Naive thymus-derived CD4-positive, alpha-beta T cell (primary cell): ENCODE results near the gene C2orf92. TPM values are rescaled to one million over a fixed set of nuclear protein-coding genes. Genes with fewer than 3 reads are reported as not detected.

ENCODE experiments used
- ATAC-seq: fragments of 150-1000 bp; cut with Tn5 transposase; 2 replicates; pipeline ENCODE4 v1.10.0; 2021; ENCODE audit warnings: mild to moderate bottlenecking, moderate library complexity
- CTCF ChIA-PET: fragments of 350-600 bp; sonication (Branson Sonifier 250); formaldehyde crosslinking; loops from one replicate; lab custom pipeline; 2021; ENCODE audit warnings: antibody characterized with exemption; lab: Charles Lee
- POLR2A ChIA-PET: fragments of 350-600 bp; sonication (Branson Sonifier 250); formaldehyde crosslinking; loops from one replicate; lab custom pipeline; 2021; ENCODE audit warnings: antibody characterized with exemption, inconsistent platforms; lab: Charles Lee
- DNase-seq, 9 donors: peaks; one replicate each; pipeline versions ENCODE4 v3.0.0 to v3.0.0-alpha.2; 2020 to 2022; ENCODE audit warnings: mixed read lengths in 1 of 9
- H3K27ac ChIP-seq: one replicate; pipeline ENCODE4 v1.7.0; 2013; ENCODE audit warnings: mild to moderate bottlenecking, low read depth, low read length, moderate library complexity
- H3K27me3 ChIP-seq, 2 donors: one replicate each; pipeline ENCODE4 v1.7.0; 2013; ENCODE audit warnings: low read length in 2 of 2, mild to moderate bottlenecking in 2 of 2, moderate library complexity in 2 of 2; ENCODE audit not compliant: control insufficient read depth in 2 of 2, insufficient read depth in 2 of 2
- H3K36me3 ChIP-seq, 3 experiments: 1 replicate in 2 of 3; 2 replicates in 1 of 3; pipeline ENCODE4 v1.7.0; 2013; ENCODE audit warnings: low read length in 3 of 3, mild to moderate bottlenecking in 3 of 3, moderate library complexity in 1 of 3; ENCODE audit not compliant: insufficient read depth in 3 of 3, control insufficient read depth in 2 of 3
- H3K4me1 ChIP-seq, 2 donors: one replicate each; pipeline ENCODE4 v1.7.0; 2013; ENCODE audit warnings: low read length in 2 of 2, mild to moderate bottlenecking in 2 of 2, moderate library complexity in 1 of 2; ENCODE audit not compliant: control insufficient read depth in 2 of 2, insufficient read depth in 2 of 2
- H3K4me3 ChIP-seq: 2 replicates; pipeline ENCODE4 v1.7.0; 2013; ENCODE audit warnings: mild to moderate bottlenecking, low read length
- H3K9me3 ChIP-seq, 3 experiments: 1 replicate in 2 of 3; 2 replicates in 1 of 3; pipeline ENCODE4 v1.7.0; 2013; ENCODE audit warnings: low read length in 3 of 3; ENCODE audit not compliant: control insufficient read depth in 2 of 3
- H3K27ac Mint-ChIP-seq, 9 donors: one replicate each; pipeline ENCODE4 v1.8.0; 2020 to 2022; ENCODE audit warnings: mixed read lengths in 9 of 9, mild to moderate bottlenecking in 8 of 9, moderate library complexity in 5 of 9, inconsistent platforms in 2 of 9
- H3K27me3 Mint-ChIP-seq, 5 donors: one replicate each; pipeline ENCODE4 v1.8.0; 2021 to 2022; ENCODE audit warnings: mixed read lengths in 5 of 5, mild to moderate bottlenecking in 1 of 5
- H3K36me3 Mint-ChIP-seq, 5 donors: one replicate each; pipeline ENCODE4 v1.8.0; 2020 to 2022; ENCODE audit warnings: mixed read lengths in 5 of 5, mild to moderate bottlenecking in 3 of 5, inconsistent platforms in 1 of 5
- H3K4me1 Mint-ChIP-seq, 7 donors: one replicate each; pipeline ENCODE4 v1.8.0; 2020 to 2022; ENCODE audit warnings: mixed read lengths in 7 of 7, mild to moderate bottlenecking in 3 of 7, inconsistent platforms in 1 of 7
- H3K4me3 Mint-ChIP-seq, 10 donors: one replicate each; pipeline ENCODE4 v1.8.0; 2020 to 2022; ENCODE audit warnings: mild to moderate bottlenecking in 10 of 10, mixed read lengths in 10 of 10, moderate library complexity in 6 of 10, inconsistent platforms in 2 of 10
- H3K9me3 Mint-ChIP-seq, 11 donors: one replicate each; pipeline ENCODE4 v1.8.0; 2020 to 2022; ENCODE audit warnings: mixed read lengths in 11 of 11, mild to moderate bottlenecking in 4 of 11, inconsistent platforms in 1 of 11, moderate library complexity in 1 of 11
- intact Hi-C, 2 donors: fragments of 100-400 bp; cut with micrococcal nuclease; formaldehyde crosslinking; loops; one replicate each; pipeline ENCODE4 v1.15.1; 2023
- polyA plus RNA-seq, 2 donors: library from polyadenylated mRNA; unstranded; fragments of 300-500 nt; fragmentation: Illumina TruSeq; gene quantifications; one replicate each; pipeline ENCODE4 v1.2.3, GENCODE V29; 2021
- total RNA-seq, 6 experiments: library from RNA in 5 of 6; stranded (reverse) in 5 of 6; gene quantifications; 1 replicate in 5 of 6; 2 replicates in 1 of 6; pipeline ENCODE4 v1.2.3 and lab custom pipeline; 2021 to 2026

The C2orf92 gene
- total and polyA plus RNA-seq, 7 experiments from 2014 or later, result 0.66 to 23.4 (median 15.0) TPM

GRCh38 chr2:97718942-97719341, 49.4 kb downstream of the C2orf92 start:
- Mint-ChIP-seq H3K27ac (peak overlapping the region; percentile 89 to 100 (median 97)), H3K9me3 (no peaks in the 10 kb centered on the region), H3K4me3 (peak overlapping the region; percentile 86 to 100 (median 94)), H3K36me3 (peaks cover 3 to 74% (median 29%) of the 10 kb centered on the region in 5 donors), H3K4me1 (peaks cover 61 to 90% (median 76%) of the 10 kb centered on the region in 7 donors), H3K27me3 (no peaks in the 10 kb centered on the region)
- Histone ChIP-seq H3K27ac (peak overlapping the region; percentile 95), H3K4me3 (peak overlapping the region; percentile 68), H3K4me1 (peaks cover 72 to 80% of the 10 kb centered on the region in 2 donors), H3K27me3 (no peaks in the 10 kb centered on the region), H3K9me3 (no peaks in the 10 kb centered on the region), H3K36me3 (peaks cover 6 to 48% (median 9%) of the 10 kb centered on the region in 3 experiments)
- ChIA-PET POLR2A (interaction anchor here (0.6 to 2.9 kb wide), 14 partner anchors 9 to 1719 kb away, joined by 3 to 18 read pairs (median 4); partner anchors contain the start of genes ACTR1B and COX5B), CTCF (interaction anchor here (1.0 to 2.1 kb wide), 5 partner anchors 10 to 29 kb away, joined by 4 to 16 read pairs (median 5); no protein-coding TSS in a partner anchor)
- ATAC-seq, result peak; percentile 33
- peak in 1 of 9 donors; percentile 49 for DNase-seq
- intact Hi-C loops, result loop anchor here (1.0 to 10.0 kb wide), 4 partner anchors 9 to 1618 kb away; partner anchors contain the start of genes EIF5B (in 1 of the 2) and TXNDC9 (in 1 of the 2)

- peak overlapping the region; percentile 86 to 100 (median 94) for H3K4me3 Mint-ChIP-seq
- no peaks in the 10 kb centered on the region for H3K9me3 ChIP-seq
- H3K27ac ChIP-seq, result peak overlapping the region; percentile 95
- H3K4me3 ChIP-seq, result peak overlapping the region; percentile 68
- intact Hi-C loops, result loop anchor here (2.0 to 10.0 kb wide), 3 partner anchors 745 to 1617 kb away; partner anchors contain the start of genes EIF5B (in 1 of the 2) and TXNDC9 (in 1 of the 2)
- ChIA-PET CTCF (interaction anchor here (1.0 to 2.1 kb wide), 2 partner anchors 10 to 20 kb away, joined by 4 to 16 read pairs; no protein-coding TSS in a partner anchor), POLR2A (interaction anchor here (0.6 to 2.9 kb wide), 10 partner anchors 8 to 1718 kb away, joined by 3 to 18 read pairs (median 6); partner anchors contain the start of gene COX5B)
- H3K36me3 Mint-ChIP-seq, result peaks cover 3 to 70% (median 31%) of the 10 kb centered on the region in 5 donors
- H3K4me1 Mint-ChIP-seq, result peaks cover 60 to 90% (median 76%) of the 10 kb centered on the region in 7 donors
- H3K27me3 Mint-ChIP-seq, result no peaks in the 10 kb centered on the region
- DNase-seq (no peak), ATAC-seq (no peak)
- H3K9me3 Mint-ChIP-seq, result no peaks in the 10 kb centered on the region
- peaks cover 9 to 51% (median 11%) of the 10 kb centered on the region in 3 experiments for H3K36me3 ChIP-seq
- peaks cover 72 to 80% of the 10 kb centered on the region in 2 donors for H3K4me1 ChIP-seq
- peak overlapping the region; percentile 89 to 100 (median 97) for H3K27ac Mint-ChIP-seq
- no peaks in the 10 kb centered on the region for H3K27me3 ChIP-seq
These were observed 50.0 kb downstream of the C2orf92 start for GRCh38 chr2:97719362-97720155.

- H3K36me3 Mint-ChIP-seq, result peaks cover 3 to 69% (median 30%) of the 10 kb centered on the region in 5 donors
- Histone ChIP-seq H3K9me3 (no peaks in the 10 kb centered on the region), H3K27me3 (no peaks in the 10 kb centered on the region), H3K27ac (peak overlapping the region; percentile 24), H3K4me3 (no peak overlapping the region), H3K36me3 (peaks cover 9 to 56% (median 20%) of the 10 kb centered on the region in 3 experiments), H3K4me1 (peaks cover 63 to 70% of the 10 kb centered on the region in 2 donors)
- CTCF ChIA-PET, result interaction anchor here (0.6 to 1.4 kb wide), 2 partner anchors 28 to 1303 kb away, joined by 3 read pairs; no protein-coding TSS in a partner anchor
- peak overlapping the region; percentile 55 to 100 (median 92) for H3K27ac Mint-ChIP-seq
- peaks cover 0 to 1% (median 0%) of the 10 kb centered on the region in 11 donors for H3K9me3 Mint-ChIP-seq
- POLR2A ChIA-PET, result no interaction called here
- peak overlapping the region; percentile 22 to 94 (median 52) for H3K4me3 Mint-ChIP-seq
- intact Hi-C loops, result no loop called here
- H3K27me3 Mint-ChIP-seq, result no peaks in the 10 kb centered on the region
- DNase-seq (no peak), ATAC-seq (no peak)
- H3K4me1 Mint-ChIP-seq, result peaks cover 55 to 91% (median 75%) of the 10 kb centered on the region in 7 donors
These were observed 51.2 kb downstream of the C2orf92 start for GRCh38 chr2:97720746-97721145.

- intact Hi-C loops, result no loop called here
- peaks cover 17 to 71% (median 31%) of the 10 kb centered on the region in 3 experiments for H3K36me3 ChIP-seq
- peak overlapping the region; percentile 17 to 90 (median 75) for H3K27ac Mint-ChIP-seq
- CTCF ChIA-PET, result interaction anchor here (1.0 to 1.4 kb wide), 2 partner anchors 19 to 20 kb away, joined by 3 read pairs; no protein-coding TSS in a partner anchor
- POLR2A ChIA-PET, result interaction anchor here (0.7 kb wide), 1 partner anchor 9 kb away, joined by 3 read pairs; the partner anchor contains the start of gene ZAP70
- H3K4me1 ChIP-seq, result peaks cover 48 to 64% of the 10 kb centered on the region in 2 donors
- no peaks in the 10 kb centered on the region for H3K27me3 Mint-ChIP-seq
- H3K27me3 ChIP-seq, result no peaks in the 10 kb centered on the region
- peaks cover 0 to 4% (median 0%) of the 10 kb centered on the region in 11 donors for H3K9me3 Mint-ChIP-seq
- peak overlapping the region; percentile 50 for H3K27ac ChIP-seq
- no peak for DNase-seq
- H3K4me3 Mint-ChIP-seq, result peak overlapping the region in 4 of 10 donors; percentile 25 to 94 (median 46)
- ATAC-seq, result no peak
- no peaks in the 10 kb centered on the region for H3K9me3 ChIP-seq
- no peak overlapping the region for H3K4me3 ChIP-seq
- H3K36me3 Mint-ChIP-seq, result peaks cover under 1 to 72% (median 41%) of the 10 kb centered on the region in 5 donors
- peaks cover 52 to 91% (median 75%) of the 10 kb centered on the region in 7 donors for H3K4me1 Mint-ChIP-seq
These were observed 52.7 kb downstream of the C2orf92 start for GRCh38 chr2:97722227-97722626.

- no peak for ATAC-seq
- Mint-ChIP-seq H3K9me3 (peaks cover 0 to 7% (median 0%) of the 10 kb centered on the region in 11 donors), H3K4me3 (peak overlapping the region in 4 of 10 donors; percentile 37 to 94 (median 56)), H3K36me3 (peaks cover 10 to 76% (median 53%) of the 10 kb centered on the region in 5 donors), H3K27ac (peak overlapping the region in 8 of 9 donors; percentile 18 to 90 (median 78)), H3K27me3 (no peaks in the 10 kb centered on the region), H3K4me1 (peaks cover 52 to 91% (median 75%) of the 10 kb centered on the region in 7 donors)
- intact Hi-C loops, result no loop called here
- H3K9me3 ChIP-seq, result no peaks in the 10 kb centered on the region
- peak overlapping the region; percentile 27 for H3K27ac ChIP-seq
- peaks cover 19 to 77% (median 31%) of the 10 kb centered on the region in 3 experiments for H3K36me3 ChIP-seq
- no peak overlapping the region for H3K4me3 ChIP-seq
- no peaks in the 10 kb centered on the region for H3K27me3 ChIP-seq
- ChIA-PET CTCF (interaction anchor here (1.4 kb wide), 1 partner anchor 18 kb away, joined by 3 read pairs; no protein-coding TSS in a partner anchor), POLR2A (interaction anchor here (1.0 kb wide), 1 partner anchor 10 kb away, joined by 3 read pairs; the partner anchor contains the start of gene ZAP70)
- H3K4me1 ChIP-seq, result peaks cover 46 to 61% of the 10 kb centered on the region in 2 donors
- peak in 1 of 9 donors; percentile 4 for DNase-seq
These were observed 53.9 kb downstream of the C2orf92 start for GRCh38 chr2:97723156-97724072.
